Neural crest cell (in vitro differentiated cells): ENCODE measurements around the gene CLEC16A. TPM values are rescaled to one million over a fixed set of nuclear protein-coding genes. Genes with fewer than 3 reads are reported as not detected.

Source experiments
- DNase-seq: peaks from one replicate; pipeline ENCODE4 v3.0.0; 2021; ENCODE audit warnings: low read depth, mixed read lengths, low spot score
- H3K27ac Mint-ChIP-seq: one replicate; pipeline ENCODE4 v1.8.0; 2021; ENCODE audit warnings: mild to moderate bottlenecking, mixed read lengths; ENCODE audit not compliant: unreplicated experiment
- H3K27me3 Mint-ChIP-seq: 2 replicates; pipeline ENCODE4 v1.8.0; 2021; ENCODE audit warnings: low read depth, mild to moderate bottlenecking, mixed read lengths
- H3K36me3 Mint-ChIP-seq: 2 replicates; pipeline ENCODE4 v1.8.0; 2021; ENCODE audit warnings: low read depth, mild to moderate bottlenecking, mixed read lengths
- H3K4me1 Mint-ChIP-seq: 2 replicates; pipeline ENCODE4 v1.8.0; 2021; ENCODE audit warnings: mixed read lengths
- H3K4me3 Mint-ChIP-seq: one replicate; pipeline ENCODE4 v1.8.0; 2021; ENCODE audit warnings: mild to moderate bottlenecking, mixed read lengths
- H3K9me3 Mint-ChIP-seq: 2 replicates; pipeline ENCODE4 v1.8.0; 2021; ENCODE audit warnings: mixed read lengths
- CTCF ChIP-seq: fragments of 200-600 bp; sonication (generic); conservative IDR thresholded peaks from 2 replicates; pipeline ENCODE4 v1.5.0; 2021; ENCODE audit warnings: antibody characterized with exemption, mild to moderate bottlenecking
- long read RNA-seq: library from polyadenylated mRNA; unstranded; transcript quantifications from one replicate; pipeline ENCODE4 v2.0.0, GENCODE V29; 2020
- total RNA-seq: library from RNA; stranded (reverse); gene quantifications from 2 replicates; pipeline ENCODE4 v1.2.1, GENCODE V29; 2021

The CLEC16A gene
- total RNA-seq = 21.3 and 26.0 TPM in 2 replicates
- long read RNA-seq, partial matches to known transcripts = 4 of 6 reads
- long read RNA-seq, other reads (novel, unspliced or antisense) = 2 of 6 reads

GRCh38 chr16:10944249-10945064 is at the start of gene CLEC16A:
CLEC16A (plus strand) TSS chr16:10944564; CDS start chr16:10944718, 154 bp downstream.
- peak; percentile 91 for DNase-seq
- H3K4me1 Mint-ChIP-seq = peaks cover 39% of the 10 kb centered on the region
- TF ChIP-seq CTCF = no peak
- H3K27ac Mint-ChIP-seq = no peak within 1 kb of the TSS
- no peaks in the 10 kb centered on the region for H3K27me3 Mint-ChIP-seq
- no peaks in the 10 kb centered on the region for H3K9me3 Mint-ChIP-seq
- H3K4me3 Mint-ChIP-seq = peak within 1 kb of the TSS; percentile 91
- H3K36me3 Mint-ChIP-seq = peaks cover under 1% of the 10 kb centered on the region

- H3K4me1 Mint-ChIP-seq = no peaks in the 10 kb centered on the region
- no peak for TF ChIP-seq CTCF
- peak; percentile 72 for DNase-seq
- no peaks in the 10 kb centered on the region for H3K36me3 Mint-ChIP-seq
- no peak overlapping the region for H3K4me3 Mint-ChIP-seq
- peaks cover 55% of the 10 kb centered on the region for H3K27me3 Mint-ChIP-seq
- H3K9me3 Mint-ChIP-seq = no peaks in the 10 kb centered on the region
- no peak overlapping the region for H3K27ac Mint-ChIP-seq
Observed at GRCh38 chr16:10895053-10895946, 49.1 kb upstream of the CLEC16A start.

DNA sequence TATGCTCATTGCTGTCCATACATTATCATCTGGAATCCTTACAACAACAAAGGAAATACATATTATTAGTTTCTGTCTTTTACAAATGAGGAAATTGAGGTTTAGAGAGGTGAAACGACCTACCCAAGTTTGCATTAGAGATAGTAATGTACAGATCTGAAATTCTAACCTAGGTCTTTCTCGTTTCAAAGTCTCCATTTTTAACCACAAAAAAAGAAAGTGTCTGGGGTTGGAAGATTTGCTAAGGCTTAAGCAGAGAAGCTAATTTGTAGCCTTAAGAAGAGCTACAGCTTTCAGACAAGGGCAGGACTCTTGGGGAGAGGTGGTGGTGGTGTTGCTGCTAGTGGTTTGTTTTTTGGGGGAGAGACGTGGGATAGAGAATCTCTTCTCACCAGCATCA is 48.2 kb upstream of the CLEC16A start:
- DNase-seq = no peak
- Mint-ChIP-seq H3K27ac (no peak overlapping the region), H3K36me3 (no peaks in the 10 kb centered on the region), H3K27me3 (peaks cover 53% of the 10 kb centered on the region), H3K9me3 (no peaks in the 10 kb centered on the region), H3K4me3 (no peak overlapping the region), H3K4me1 (no peaks in the 10 kb centered on the region)
- no peak for TF ChIP-seq CTCF

DNA sequence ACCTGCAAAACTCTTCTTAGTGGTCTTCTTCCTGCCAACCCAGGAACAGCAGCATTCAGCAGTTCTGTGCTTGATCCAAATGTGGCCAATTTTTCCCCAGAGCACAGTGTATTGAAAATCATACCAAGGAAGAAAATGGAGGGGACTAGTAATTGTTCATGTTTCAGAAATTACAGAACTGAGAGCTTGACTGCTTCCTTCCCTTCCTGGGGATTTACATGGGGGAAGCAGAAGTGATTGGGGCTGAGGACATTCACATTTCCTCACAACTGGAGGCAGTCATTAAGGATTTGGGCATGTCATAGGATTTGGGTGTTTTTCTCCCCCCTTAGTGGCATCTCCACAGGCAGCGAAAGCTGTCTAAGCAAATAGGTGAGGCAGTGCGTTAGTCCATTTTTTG is 47.6 kb upstream of the CLEC16A start:
- H3K4me1 Mint-ChIP-seq = no peaks in the 10 kb centered on the region
- no peak overlapping the region for H3K4me3 Mint-ChIP-seq
- no peaks in the 10 kb centered on the region for H3K9me3 Mint-ChIP-seq
- H3K36me3 Mint-ChIP-seq = no peaks in the 10 kb centered on the region
- no peak for TF ChIP-seq CTCF
- H3K27me3 Mint-ChIP-seq = peaks cover 53% of the 10 kb centered on the region
- no peak overlapping the region for H3K27ac Mint-ChIP-seq
- no peak for DNase-seq

- TF ChIP-seq CTCF = no peak
- Mint-ChIP-seq H3K9me3 (no peaks in the 10 kb centered on the region), H3K27ac (no peak overlapping the region), H3K27me3 (peaks cover 53% of the 10 kb centered on the region), H3K4me1 (no peaks in the 10 kb centered on the region), H3K4me3 (no peak overlapping the region), H3K36me3 (no peaks in the 10 kb centered on the region)
- no peak for DNase-seq
Observed at GRCh38 chr16:10897134-10897533, 47.2 kb upstream of the CLEC16A start.
